Bronchial epithelial cell (primary cell): ENCODE data around the gene CEP104. TPM values are rescaled to one million over a fixed set of nuclear protein-coding genes. Genes with fewer than 3 reads are reported as not detected.
A peak's percentile ranks its signal among the peaks of the same experiment; 100 is the strongest.

Experiments used
- DNase-seq: peaks from one replicate; pipeline ENCODE4 v3.0.0-alpha.2; 2010; ENCODE audit warnings: low read depth
- FAIRE-seq: peaks from 2 replicates; lab custom pipeline; 2011; peaks lifted over from hg19 to GRCh38; lab: Jason Lieb, UNC
- H3K27me3 ChIP-seq: 2 replicates; pipeline ENCODE4 v1.5.1; 2011; ENCODE audit warnings: low read length; ENCODE audit not compliant: control insufficient read depth, insufficient read depth
- H3K36me3 ChIP-seq: 2 replicates; pipeline ENCODE4 v1.5.1; 2011; ENCODE audit warnings: low read length; ENCODE audit not compliant: control insufficient read depth, insufficient read depth
- H3K4me3 ChIP-seq: 2 replicates; pipeline ENCODE4 v1.5.1; 2011; ENCODE audit warnings: mild to moderate bottlenecking, low read depth, low read length, control low read depth
- CTCF ChIP-seq: IDR thresholded peaks from 2 replicates; pipeline ENCODE4 v1.5.1; 2011; ENCODE audit warnings: mild to moderate bottlenecking, moderate library complexity, low read length, control low read depth, inconsistent platforms; ENCODE audit not compliant: insufficient read depth, severe bottlenecking
- total RNA-seq: library from RNA; depleted of rRNA; stranded (reverse); fragments of >200 nt; gene quantifications from 2 replicates; pipeline ENCODE4 v1.2.1, GENCODE V29; 2014

CEP104 gene
- total RNA-seq, 1 donor from 2014 or later: 15.3 TPM

- FAIRE-seq (no peak), DNase-seq (peak; percentile 58)
- Histone ChIP-seq H3K36me3 (no peaks in the 10 kb centered on the region), H3K27me3 (peaks cover 4% of the 10 kb centered on the region), H3K4me3 (peak overlapping the region; percentile 52)
- no peak for TF ChIP-seq CTCF
Observed at GRCh38 chr1:3772027-3772714, 84.8 kb downstream of the CEP104 start.

- Histone ChIP-seq H3K27me3 (peaks cover 4% of the 10 kb centered on the region), H3K36me3 (no peaks in the 10 kb centered on the region), H3K4me3 (peak overlapping the region; percentile 52)
- no peak for FAIRE-seq
- no peak for TF ChIP-seq CTCF
- DNase-seq: no peak
Observed at GRCh38 chr1:3771108-3772026, 85.6 kb downstream of the CEP104 start.

GRCh38 chr1:3770047-3770765 is 86.8 kb downstream of the CEP104 start:
- TF ChIP-seq CTCF: no peak
- Histone ChIP-seq H3K36me3 (no peaks in the 10 kb centered on the region), H3K27me3 (peaks cover 4% of the 10 kb centered on the region), H3K4me3 (no peak overlapping the region)
- FAIRE-seq (no peak), DNase-seq (no peak)

- H3K36me3 ChIP-seq: no peaks in the 10 kb centered on the region
- peaks cover 4% of the 10 kb centered on the region for H3K27me3 ChIP-seq
- TF ChIP-seq CTCF: no peak
- no peak overlapping the region for H3K4me3 ChIP-seq
- DNase-seq: no peak
- no peak for FAIRE-seq
Observed at GRCh38 chr1:3768811-3769390, 88.1 kb downstream of the CEP104 start.

- TF ChIP-seq CTCF: no peak
- peaks cover 4% of the 10 kb centered on the region for H3K27me3 ChIP-seq
- H3K4me3 ChIP-seq: no peak overlapping the region
- no peaks in the 10 kb centered on the region for H3K36me3 ChIP-seq
- DNase-seq (no peak), FAIRE-seq (no peak)
Observed at GRCh38 chr1:3767328-3767925, 89.6 kb downstream of the CEP104 start.
